H9 (cell line): ENCODE results near the gene GFRA1. TPM values are rescaled to one million over a fixed set of nuclear protein-coding genes. Genes with fewer than 3 reads are reported as not detected.

Experiments used
- DNase-seq: peaks from one replicate; pipeline ENCODE4 v3.0.0-alpha.2; 2017
- H2AFZ ChIP-seq: one replicate; pipeline ENCODE4 v1.6.1; 2013; ENCODE audit warnings: mild to moderate bottlenecking, low read length, control low read depth, moderate library complexity
- H2AK5ac ChIP-seq: 2 replicates; pipeline ENCODE4 v1.6.1; 2013; ENCODE audit warnings: low read length, control low read depth, mixed read lengths; ENCODE audit not compliant: insufficient read length
- H2BK120ac ChIP-seq: one replicate; pipeline ENCODE4 v1.6.1; 2013; ENCODE audit warnings: low read depth, mild to moderate bottlenecking, low read length, control low read depth, inconsistent platforms; ENCODE audit not compliant: poor library complexity, severe bottlenecking
- H2BK12ac ChIP-seq: 2 replicates; pipeline ENCODE4 v1.6.1; 2013; ENCODE audit warnings: low read length, control low read depth, mixed read lengths, low read depth; ENCODE audit not compliant: insufficient read length
- H2BK15ac ChIP-seq: 2 replicates; pipeline ENCODE4 v1.6.1; 2013; ENCODE audit warnings: low read depth, low read length, control low read depth
- H2BK20ac ChIP-seq: one replicate; pipeline ENCODE4 v1.6.1; 2013; ENCODE audit warnings: low read depth, mild to moderate bottlenecking, low read length, control low read depth, inconsistent platforms; ENCODE audit not compliant: poor library complexity, severe bottlenecking
- H2BK5ac ChIP-seq: 2 replicates; pipeline ENCODE4 v1.6.1; 2013; ENCODE audit warnings: low read length, control low read depth, mixed read lengths; ENCODE audit not compliant: insufficient read length
- H3K14ac ChIP-seq: 2 replicates; pipeline ENCODE4 v1.6.1; 2013; ENCODE audit warnings: low read length, control low read depth; ENCODE audit not compliant: insufficient read depth
- H3K18ac ChIP-seq: 2 replicates; pipeline ENCODE4 v1.6.1; 2013; ENCODE audit warnings: low read depth, mild to moderate bottlenecking, mixed read lengths, low read length, control low read depth; ENCODE audit not compliant: insufficient read length
- H3K23ac ChIP-seq: 2 replicates; pipeline ENCODE4 v1.6.1; 2013; ENCODE audit warnings: low read length, control low read depth, mixed read lengths, low read depth; ENCODE audit not compliant: insufficient read length
- H3K23me2 ChIP-seq: 2 replicates; pipeline ENCODE4 v1.6.1; 2013; ENCODE audit warnings: low read depth, mild to moderate bottlenecking, mixed read lengths, low read length, control low read depth; ENCODE audit not compliant: insufficient read length, poor library complexity, severe bottlenecking
- H3K27ac ChIP-seq: 2 replicates; pipeline ENCODE4 v1.5.1; 2013; ENCODE audit warnings: low read length, control low read depth, mixed read lengths, low read depth; ENCODE audit not compliant: insufficient read length
- H3K27me3 ChIP-seq: 2 replicates; pipeline ENCODE4 v1.6.1; 2013; ENCODE audit warnings: low read length, control low read depth, inconsistent platforms; ENCODE audit not compliant: insufficient read depth
- H3K4ac ChIP-seq: 2 replicates; pipeline ENCODE4 v1.6.1; 2013; ENCODE audit warnings: low read depth, mild to moderate bottlenecking, control low read depth, inconsistent platforms, low read length, moderate library complexity
- H3K4me1 ChIP-seq: 2 replicates; pipeline ENCODE4 v1.6.1; 2013; ENCODE audit warnings: low read length, control low read depth, inconsistent platforms; ENCODE audit not compliant: insufficient read depth
- H3K4me2 ChIP-seq: 2 replicates; pipeline ENCODE4 v1.6.1; 2013; ENCODE audit warnings: low read length, control low read depth, mixed read lengths; ENCODE audit not compliant: insufficient read length, insufficient read depth
- H3K56ac ChIP-seq: 2 replicates; pipeline ENCODE4 v1.6.1; 2013; ENCODE audit warnings: low read depth, mild to moderate bottlenecking, mixed read lengths, low read length, control low read depth; ENCODE audit not compliant: insufficient read length
- H3K79me1 ChIP-seq: 2 replicates; pipeline ENCODE4 v1.6.1; 2013; ENCODE audit warnings: low read depth, mild to moderate bottlenecking, moderate library complexity, low read length, control low read depth, inconsistent platforms; ENCODE audit not compliant: insufficient read depth, poor library complexity, severe bottlenecking
- H3K79me2 ChIP-seq: 2 replicates; pipeline ENCODE4 v1.6.1; 2013; ENCODE audit warnings: low read length, control low read depth, inconsistent platforms; ENCODE audit not compliant: insufficient read depth
- H3K9ac ChIP-seq: 2 replicates; pipeline ENCODE4 v1.6.1; 2013; ENCODE audit warnings: low read length, control low read depth, mixed read lengths; ENCODE audit not compliant: insufficient read length; ENCODE audit errors: extremely low read depth
- H3K9me3 ChIP-seq: one replicate; pipeline ENCODE4 v1.6.1; 2013; ENCODE audit warnings: low read depth, low read length, inconsistent platforms; ENCODE audit not compliant: control insufficient read depth
- H3T11ph ChIP-seq: one replicate; pipeline ENCODE4 v1.6.1; 2013; ENCODE audit warnings: mild to moderate bottlenecking, low read length, control low read depth, inconsistent platforms
- H4K20me1 ChIP-seq: one replicate; pipeline ENCODE4 v1.6.1; 2013; ENCODE audit not compliant: control insufficient read depth, insufficient read length, insufficient read depth
- H4K5ac ChIP-seq: 2 replicates; pipeline ENCODE4 v1.6.1; 2013; ENCODE audit warnings: low read depth, mild to moderate bottlenecking, mixed read lengths, low read length, control low read depth; ENCODE audit not compliant: insufficient read length
- H4K8ac ChIP-seq: replicated peaks from 2 replicates; pipeline ENCODE4 v1.6.1; 2013; ENCODE audit warnings: low read length, control low read depth, mixed read lengths, low read depth; ENCODE audit not compliant: insufficient read length
- H4K91ac ChIP-seq: 2 replicates; pipeline ENCODE4 v1.6.1; 2013; ENCODE audit warnings: low read depth, mild to moderate bottlenecking, moderate library complexity, mixed read lengths, low read length, control low read depth; ENCODE audit not compliant: insufficient read length
- H3K27ac Mint-ChIP-seq, 3 experiments: 2 replicates in 2 of 3; 3 replicates in 1 of 3; pipeline ENCODE4 v1.8.0; 2020 to 2021; ENCODE audit warnings: mixed read lengths in 3 of 3, mild to moderate bottlenecking in 1 of 3, moderate library complexity in 1 of 3
- H3K27me3 Mint-ChIP-seq: 2 replicates; pipeline ENCODE4 v1.8.0; 2021; ENCODE audit warnings: low read depth, mild to moderate bottlenecking, moderate library complexity, mixed read lengths
- H3K36me3 Mint-ChIP-seq, 3 experiments: 2 replicates in 2 of 3; 3 replicates in 1 of 3; pipeline ENCODE4 v1.8.0; 2020 to 2021; ENCODE audit warnings: low read depth in 3 of 3, mixed read lengths in 3 of 3; ENCODE audit not compliant: insufficient read depth in 1 of 3
- H3K4me1 Mint-ChIP-seq, 2 experiments: 2 replicates each; pipeline ENCODE4 v1.8.0; 2020; ENCODE audit warnings: mixed read lengths in 2 of 2
- H3K4me3 Mint-ChIP-seq, 2 experiments: 2 replicates in 1 of 2; 3 replicates in 1 of 2; pipeline ENCODE4 v1.8.0; 2020 to 2021; ENCODE audit warnings: mild to moderate bottlenecking in 2 of 2, mixed read lengths in 2 of 2, moderate library complexity in 1 of 2
- H3K9me3 Mint-ChIP-seq, 2 experiments: 2 replicates in 1 of 2; 3 replicates in 1 of 2; pipeline ENCODE4 v1.8.0; 2020; ENCODE audit warnings: mild to moderate bottlenecking in 2 of 2, mixed read lengths in 2 of 2, moderate library complexity in 1 of 2
- WGBS: extraction: QIAGEN DNeasy Blood & Tissue Kit; methylation state at CpG from one replicate; pipeline ENCODE4 v1.1.7; 2013; ENCODE audit warnings: missing lambda C conversion rate, low lambda C conversion rate, mixed read lengths; ENCODE audit not compliant: insufficient read length; ENCODE audit errors: extremely low coverage; 5-methylcytosine and 5-hydroxymethylcytosine counted together
- total RNA-seq: library from RNA; stranded (reverse); gene quantifications from 2 replicates; pipeline ENCODE4 v1.2.1, GENCODE V29; 2021
- TF ChIP-seq, protein P1 (sequence below): fragments of 200-600 bp; sonication (generic); conservative IDR thresholded peaks from 3 replicates; pipeline ENCODE4 v1.8.0; 2021; ENCODE audit warnings: antibody characterized with exemption, mild to moderate bottlenecking

GFRA1 gene
- total RNA-seq, 1 experiment from 2014 or later: 0.24 TPM

DNA sequence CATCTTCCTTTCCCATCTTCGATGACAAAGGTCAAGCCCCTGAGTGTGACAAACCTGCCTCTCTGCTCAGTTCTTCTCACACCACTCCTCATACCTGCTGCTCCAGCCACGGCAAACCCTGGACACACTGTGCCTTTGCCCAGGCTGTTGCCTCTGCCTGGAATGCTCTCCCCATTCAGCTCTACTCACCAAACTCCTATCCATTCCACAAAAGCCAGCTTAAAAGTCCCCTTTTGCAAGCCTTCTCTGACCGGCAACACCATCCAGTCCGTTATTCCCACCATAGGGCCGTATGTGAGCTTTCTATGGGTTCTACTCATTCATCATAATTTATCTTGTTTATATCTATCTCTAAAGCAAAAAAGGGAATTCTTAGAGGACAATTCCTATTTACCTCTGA is 15.2 kb downstream of the GFRA1 start:
- H3K14ac ChIP-seq: no peak overlapping the region
- no peak overlapping the region for H3K56ac ChIP-seq
- no peak overlapping the region for H4K5ac ChIP-seq
- no CpG with 5 or more reads among the region's 5 CpGs for WGBS
- no peak overlapping the region for H3K4me2 ChIP-seq
- no peak overlapping the region for H2BK120ac ChIP-seq
- H2BK12ac ChIP-seq: no peak overlapping the region
- no peak overlapping the region for H3K4ac ChIP-seq
- no peaks in the 10 kb centered on the region for H3K27me3 ChIP-seq
- H2AFZ ChIP-seq: no peak overlapping the region
- TF ChIP-seq, protein P1, sequence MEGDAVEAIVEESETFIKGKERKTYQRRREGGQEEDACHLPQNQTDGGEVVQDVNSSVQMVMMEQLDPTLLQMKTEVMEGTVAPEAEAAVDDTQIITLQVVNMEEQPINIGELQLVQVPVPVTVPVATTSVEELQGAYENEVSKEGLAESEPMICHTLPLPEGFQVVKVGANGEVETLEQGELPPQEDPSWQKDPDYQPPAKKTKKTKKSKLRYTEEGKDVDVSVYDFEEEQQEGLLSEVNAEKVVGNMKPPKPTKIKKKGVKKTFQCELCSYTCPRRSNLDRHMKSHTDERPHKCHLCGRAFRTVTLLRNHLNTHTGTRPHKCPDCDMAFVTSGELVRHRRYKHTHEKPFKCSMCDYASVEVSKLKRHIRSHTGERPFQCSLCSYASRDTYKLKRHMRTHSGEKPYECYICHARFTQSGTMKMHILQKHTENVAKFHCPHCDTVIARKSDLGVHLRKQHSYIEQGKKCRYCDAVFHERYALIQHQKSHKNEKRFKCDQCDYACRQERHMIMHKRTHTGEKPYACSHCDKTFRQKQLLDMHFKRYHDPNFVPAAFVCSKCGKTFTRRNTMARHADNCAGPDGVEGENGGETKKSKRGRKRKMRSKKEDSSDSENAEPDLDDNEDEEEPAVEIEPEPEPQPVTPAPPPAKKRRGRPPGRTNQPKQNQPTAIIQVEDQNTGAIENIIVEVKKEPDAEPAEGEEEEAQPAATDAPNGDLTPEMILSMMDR: no peak
- no peaks in the 10 kb centered on the region for H3K9me3 ChIP-seq
- no peaks in the 10 kb centered on the region for H3K23me2 ChIP-seq
- H3K79me2 ChIP-seq: no peaks in the 10 kb centered on the region
- peaks cover 3% of the 10 kb centered on the region; the same call in 1 of the 2 replicates for H3K4me1 ChIP-seq
- H4K8ac ChIP-seq: no peak overlapping the region
- H4K20me1 ChIP-seq: no peaks in the 10 kb centered on the region
- no peak overlapping the region for H4K91ac ChIP-seq
- no peak overlapping the region for H3K23ac ChIP-seq
- Mint-ChIP-seq H3K4me1 (peaks cover 19 to 21% of the 10 kb centered on the region in 2 experiments), H3K36me3 (no peaks in the 10 kb centered on the region), H3K27ac (no peak overlapping the region; a peak in 1 of 7 replicates), H3K4me3 (no peak overlapping the region), H3K9me3 (no peaks in the 10 kb centered on the region), H3K27me3 (peaks cover 11% of the 10 kb centered on the region)
- H3K18ac ChIP-seq: no peak overlapping the region
- no peak overlapping the region for H2BK5ac ChIP-seq
- H3K79me1 ChIP-seq: no peaks in the 10 kb centered on the region
- no peak overlapping the region for H3K27ac ChIP-seq
- no peak overlapping the region for H2BK20ac ChIP-seq
- H2BK15ac ChIP-seq: no peak overlapping the region
- no peak overlapping the region for H3T11ph ChIP-seq
- no peak for DNase-seq
- no peak overlapping the region for H3K9ac ChIP-seq
- no peak overlapping the region for H2AK5ac ChIP-seq
